GM12878 (cell line): ENCODE results near the gene ANKRD28.

Source experiments
- BRCA1 ChIP-seq: IDR thresholded peaks from 2 replicates; pipeline ENCODE4 v1.6.1; 2011; ENCODE audit warnings: low read depth, low read length, improper control_type of control experiment
- TF ChIP-seq, protein P1 (sequence below): IDR thresholded peaks from 2 replicates; pipeline ENCODE4 v1.6.1; 2012; ENCODE audit warnings: improper control_type of control experiment, low read depth, low read length; ENCODE audit not compliant: insufficient replicate concordance

DNA sequence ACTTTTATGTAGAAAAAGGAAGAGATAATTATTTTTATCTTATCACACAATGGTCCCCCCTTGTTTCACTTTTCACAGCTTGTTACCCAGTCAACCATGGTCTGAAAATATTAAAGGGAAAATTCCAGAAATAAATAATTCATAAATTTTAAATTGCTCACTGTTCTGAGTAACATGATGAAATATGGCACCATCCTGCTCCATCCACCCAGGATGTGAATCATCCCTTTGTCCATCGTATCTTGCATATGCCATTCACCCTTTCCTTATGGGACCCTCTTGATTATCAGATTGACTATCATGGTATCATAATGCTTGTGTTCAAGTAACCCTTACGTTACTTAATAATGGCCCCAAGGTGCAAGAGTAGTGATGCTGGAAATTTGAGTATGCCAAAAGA, 43.7 kb downstream of the ANKRD28 start:
- TF ChIP-seq, protein P1, sequence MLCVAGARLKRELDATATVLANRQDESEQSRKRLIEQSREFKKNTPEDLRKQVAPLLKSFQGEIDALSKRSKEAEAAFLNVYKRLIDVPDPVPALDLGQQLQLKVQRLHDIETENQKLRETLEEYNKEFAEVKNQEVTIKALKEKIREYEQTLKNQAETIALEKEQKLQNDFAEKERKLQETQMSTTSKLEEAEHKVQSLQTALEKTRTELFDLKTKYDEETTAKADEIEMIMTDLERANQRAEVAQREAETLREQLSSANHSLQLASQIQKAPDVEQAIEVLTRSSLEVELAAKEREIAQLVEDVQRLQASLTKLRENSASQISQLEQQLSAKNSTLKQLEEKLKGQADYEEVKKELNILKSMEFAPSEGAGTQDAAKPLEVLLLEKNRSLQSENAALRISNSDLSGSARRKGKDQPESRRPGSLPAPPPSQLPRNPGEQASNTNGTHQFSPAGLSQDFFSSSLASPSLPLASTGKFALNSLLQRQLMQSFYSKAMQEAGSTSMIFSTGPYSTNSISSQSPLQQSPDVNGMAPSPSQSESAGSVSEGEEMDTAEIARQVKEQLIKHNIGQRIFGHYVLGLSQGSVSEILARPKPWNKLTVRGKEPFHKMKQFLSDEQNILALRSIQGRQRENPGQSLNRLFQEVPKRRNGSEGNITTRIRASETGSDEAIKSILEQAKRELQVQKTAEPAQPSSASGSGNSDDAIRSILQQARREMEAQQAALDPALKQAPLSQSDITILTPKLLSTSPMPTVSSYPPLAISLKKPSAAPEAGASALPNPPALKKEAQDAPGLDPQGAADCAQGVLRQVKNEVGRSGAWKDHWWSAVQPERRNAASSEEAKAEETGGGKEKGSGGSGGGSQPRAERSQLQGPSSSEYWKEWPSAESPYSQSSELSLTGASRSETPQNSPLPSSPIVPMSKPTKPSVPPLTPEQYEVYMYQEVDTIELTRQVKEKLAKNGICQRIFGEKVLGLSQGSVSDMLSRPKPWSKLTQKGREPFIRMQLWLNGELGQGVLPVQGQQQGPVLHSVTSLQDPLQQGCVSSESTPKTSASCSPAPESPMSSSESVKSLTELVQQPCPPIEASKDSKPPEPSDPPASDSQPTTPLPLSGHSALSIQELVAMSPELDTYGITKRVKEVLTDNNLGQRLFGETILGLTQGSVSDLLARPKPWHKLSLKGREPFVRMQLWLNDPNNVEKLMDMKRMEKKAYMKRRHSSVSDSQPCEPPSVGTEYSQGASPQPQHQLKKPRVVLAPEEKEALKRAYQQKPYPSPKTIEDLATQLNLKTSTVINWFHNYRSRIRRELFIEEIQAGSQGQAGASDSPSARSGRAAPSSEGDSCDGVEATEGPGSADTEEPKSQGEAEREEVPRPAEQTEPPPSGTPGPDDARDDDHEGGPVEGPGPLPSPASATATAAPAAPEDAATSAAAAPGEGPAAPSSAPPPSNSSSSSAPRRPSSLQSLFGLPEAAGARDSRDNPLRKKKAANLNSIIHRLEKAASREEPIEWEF: no peak
- no peak for TF ChIP-seq BRCA1
